C4-2B (cell line): Measurements from ENCODE around the gene ZNF556.
A peak's percentile ranks its signal among the peaks of the same experiment; 100 is the strongest.
"Not testable (repeated sequence)": the region's sequence is repeated elsewhere in the genome, so short reads cannot be mapped to it uniquely, and the experiment has no call there.

Experiments used
- ZFX ChIP-seq: fragments of 450-650 bp; IDR thresholded peaks from 2 replicates; pipeline ENCODE4 v1.6.1; 2017
- TF ChIP-seq, protein P1 (sequence below): fragments of 450-650 bp; conservative IDR thresholded peaks from 2 replicates; pipeline ENCODE4 v1.5.1; 2017; ENCODE audit warnings: mild to moderate bottlenecking

DNA sequence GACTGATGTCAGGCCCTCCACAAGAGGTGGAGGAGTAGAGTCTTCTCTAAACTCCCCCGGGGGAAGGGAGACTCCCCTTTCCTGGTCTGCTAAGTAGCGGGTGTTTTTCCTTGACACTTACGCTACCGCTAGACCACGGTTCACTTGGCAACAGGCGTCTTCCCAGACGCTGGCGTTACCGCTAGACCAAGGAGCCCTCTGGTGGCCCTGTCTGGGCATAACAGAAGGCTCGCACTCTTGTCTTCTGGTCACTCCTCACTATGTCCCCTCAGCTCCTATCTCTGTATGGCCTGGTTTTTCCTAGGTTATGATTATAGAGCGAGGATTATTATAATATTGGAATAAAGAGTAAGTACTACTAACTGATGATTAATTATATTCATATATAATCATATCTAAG lies 5.0 kb downstream of the ZNF556 start:
- TF ChIP-seq, protein P1, sequence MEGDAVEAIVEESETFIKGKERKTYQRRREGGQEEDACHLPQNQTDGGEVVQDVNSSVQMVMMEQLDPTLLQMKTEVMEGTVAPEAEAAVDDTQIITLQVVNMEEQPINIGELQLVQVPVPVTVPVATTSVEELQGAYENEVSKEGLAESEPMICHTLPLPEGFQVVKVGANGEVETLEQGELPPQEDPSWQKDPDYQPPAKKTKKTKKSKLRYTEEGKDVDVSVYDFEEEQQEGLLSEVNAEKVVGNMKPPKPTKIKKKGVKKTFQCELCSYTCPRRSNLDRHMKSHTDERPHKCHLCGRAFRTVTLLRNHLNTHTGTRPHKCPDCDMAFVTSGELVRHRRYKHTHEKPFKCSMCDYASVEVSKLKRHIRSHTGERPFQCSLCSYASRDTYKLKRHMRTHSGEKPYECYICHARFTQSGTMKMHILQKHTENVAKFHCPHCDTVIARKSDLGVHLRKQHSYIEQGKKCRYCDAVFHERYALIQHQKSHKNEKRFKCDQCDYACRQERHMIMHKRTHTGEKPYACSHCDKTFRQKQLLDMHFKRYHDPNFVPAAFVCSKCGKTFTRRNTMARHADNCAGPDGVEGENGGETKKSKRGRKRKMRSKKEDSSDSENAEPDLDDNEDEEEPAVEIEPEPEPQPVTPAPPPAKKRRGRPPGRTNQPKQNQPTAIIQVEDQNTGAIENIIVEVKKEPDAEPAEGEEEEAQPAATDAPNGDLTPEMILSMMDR, result peak; percentile 63
- not testable (repeated sequence) for TF ChIP-seq ZFX
